GM12878 (cell line): ENCODE results near the gene LRP1B. TPM values are rescaled to one million over a fixed set of nuclear protein-coding genes. Genes with fewer than 3 reads are reported as not detected.

ENCODE experiments used
- ATAC-seq: fragments of 200-7000 bp; cut with Tn5 transposase; 3 replicates; pipeline ENCODE4 v1.9.1; 2020; ENCODE audit warnings: mild to moderate bottlenecking, moderate library complexity
- BruUV-seq: library from RNA; stranded (reverse); fragments of 400-500 nt; replicated peaks from 2 replicates; lab custom pipeline; 2021; lab: Mats Ljungman, UMichigan
- CTCF ChIA-PET: fragments of 300-600 bp; sonication (Branson Sonifier 250); formaldehyde crosslinking; extraction: SDS; loops from one replicate; lab custom pipeline; 2021; ENCODE audit warnings: inconsistent platforms; lab: Yijun Ruan, JAX
- POLR2A ChIA-PET: fragments of 350-600 bp; formaldehyde crosslinking; extraction: SDS; loops from one replicate; lab custom pipeline; 2021; ENCODE audit warnings: inconsistent platforms; lab: Charles Lee
- RAD21 ChIA-PET: fragments of 300-600 bp; sonication (Branson Sonifier 250); formaldehyde crosslinking; loops from one replicate; lab custom pipeline; 2023; ENCODE audit warnings: antibody characterized with exemption; ENCODE audit not compliant: unreplicated experiment; lab: Charles Lee
- SMC1A ChIA-PET: fragments of 300-600 bp; sonication (Branson Sonifier 250); formaldehyde crosslinking; loops from one replicate; lab custom pipeline; 2023; ENCODE audit not compliant: unreplicated experiment, uncharacterized antibody; lab: Charles Lee
- DNase-seq: peaks from one replicate; pipeline ENCODE4 v3.0.0-alpha.2; 2011; ENCODE audit warnings: low read depth, low spot score
- FAIRE-seq: peaks from 3 replicates; lab custom pipeline; 2011; peaks lifted over from hg19 to GRCh38; lab: Jason Lieb, UNC
- H2AFZ ChIP-seq: 2 replicates; pipeline ENCODE4 v1.6.0; 2011; ENCODE audit warnings: low read depth, low read length, control low read depth; ENCODE audit not compliant: control insufficient read depth
- H3K27ac ChIP-seq: 2 replicates; pipeline ENCODE4 v1.5.1; 2011; ENCODE audit warnings: control low read depth; ENCODE audit not compliant: control insufficient read depth, insufficient read depth
- H3K27me3 ChIP-seq, 2 experiments: replicated peaks in 1 of 2; 2 replicates each; pipeline versions ENCODE4 v1.6.0 to v1.6.1; 2011; ENCODE audit warnings: low read length in 1 of 2; ENCODE audit not compliant: control insufficient read depth in 2 of 2, insufficient read depth in 2 of 2
- H3K36me3 ChIP-seq, 2 experiments: 2 replicates each; pipeline ENCODE4 v1.5.1; 2011; ENCODE audit warnings: low read length in 1 of 2; ENCODE audit not compliant: control insufficient read depth in 2 of 2, insufficient read depth in 2 of 2
- H3K4me1 ChIP-seq: 2 replicates; pipeline ENCODE4 v1.6.1; 2011; ENCODE audit warnings: mild to moderate bottlenecking, low read length, moderate library complexity, mixed read lengths; ENCODE audit not compliant: control insufficient read depth, insufficient read depth
- H3K4me2 ChIP-seq: 2 replicates; pipeline ENCODE4 v1.6.0; 2011; ENCODE audit warnings: control low read depth; ENCODE audit not compliant: control insufficient read depth, insufficient read depth
- H3K4me3 ChIP-seq: fragments of 200-600 bp; sonication (generic); 2 replicates; pipeline ENCODE4 v1.5.1; 2016
- H3K79me2 ChIP-seq: 2 replicates; pipeline ENCODE4 v1.6.0; 2011; ENCODE audit warnings: low read length; ENCODE audit not compliant: control insufficient read depth, insufficient read depth
- H3K9ac ChIP-seq: 2 replicates; pipeline ENCODE4 v1.8.0; 2011; ENCODE audit warnings: low read length, control low read depth, mixed read lengths; ENCODE audit not compliant: control insufficient read depth, insufficient read depth
- H3K9me3 ChIP-seq: replicated peaks from 3 replicates; pipeline ENCODE4 v1.5.1; 2011; ENCODE audit warnings: mild to moderate bottlenecking, low read length; ENCODE audit not compliant: control insufficient read depth, insufficient read depth
- H4K20me1 ChIP-seq: 2 replicates; pipeline ENCODE4 v1.6.0; 2011; ENCODE audit not compliant: control insufficient read depth, insufficient read depth
- ATF2 ChIP-seq: IDR thresholded peaks from 2 replicates; pipeline ENCODE4 v1.6.1; 2012; ENCODE audit warnings: low read length, inconsistent platforms
- BRCA1 ChIP-seq: IDR thresholded peaks from 2 replicates; pipeline ENCODE4 v1.6.1; 2011; ENCODE audit warnings: low read depth, low read length, improper control_type of control experiment
- HCFC1 ChIP-seq: fragments of 150-350 bp; IDR thresholded peaks from 2 replicates; pipeline ENCODE4 v1.6.1; 2014; ENCODE audit warnings: low read length
- JUND ChIP-seq: IDR thresholded peaks from 2 replicates; pipeline ENCODE4 v1.6.1; 2012; ENCODE audit warnings: low read depth, mild to moderate bottlenecking, low read length, improper control_type of control experiment, moderate library complexity
- NKRF ChIP-seq: fragments of 450-650 bp; conservative IDR thresholded peaks from 2 replicates; pipeline ENCODE4 v1.6.1; 2017; ENCODE audit warnings: mild to moderate bottlenecking, moderate library complexity
- SIN3A ChIP-seq: IDR thresholded peaks from 2 replicates; pipeline ENCODE4 v1.6.1; 2012; ENCODE audit warnings: low read depth, low read length, improper control_type of control experiment
- SMAD5 ChIP-seq: IDR thresholded peaks from 2 replicates; pipeline ENCODE4 v1.6.1; 2016; ENCODE audit warnings: antibody characterized with exemption, low read depth
- TCF12 ChIP-seq: IDR thresholded peaks from 2 replicates; pipeline ENCODE4 v1.6.1; 2011; ENCODE audit warnings: low read depth, mild to moderate bottlenecking, low read length
- YBX1 ChIP-seq: fragments of 450-650 bp; IDR thresholded peaks from 2 replicates; pipeline ENCODE4 v1.6.1; 2016; ENCODE audit warnings: antibody characterized with exemption
- ZNF592 ChIP-seq: fragments of 450-650 bp; IDR thresholded peaks from 2 replicates; pipeline ENCODE4 v1.6.1; 2017; ENCODE audit warnings: mild to moderate bottlenecking, moderate library complexity
- WGBS: methylation state at CpG from one replicate; pipeline ENCODE4 v1.1.6; 2016; ENCODE audit warnings: low lambda C conversion rate; ENCODE audit not compliant: insufficient replicate concordance, insufficient coverage; ENCODE audit errors: missing lambda C conversion rate; 5-methylcytosine and 5-hydroxymethylcytosine counted together
- in situ Hi-C: fragments of 300-500 bp; cut with MboI; formaldehyde crosslinking; loops from 9 replicates; pipeline ENCODE4 v1.14.3; 2018; ENCODE audit warnings: mixed read lengths
- intact Hi-C: fragments of 100-400 bp; cut with micrococcal nuclease; formaldehyde crosslinking; loops from one replicate; pipeline ENCODE4 v1.14.2; 2022; ENCODE audit not compliant: unreplicated experiment
- polyA plus RNA-seq, 11 experiments: library from polyadenylated mRNA; depleted of rRNA in 4 of 11; unstranded in 6 of 11; stranded (reverse) in 5 of 11; fragments of >200 nt; fragmentation: Nextera tagmentation in 4 of 11; fragmentation: Illumina TruSeq in 1 of 11; extraction: Ambion mirVana in 4 of 11; extraction: Trizol in 1 of 11; gene quantifications; 1 replicate in 1 of 11; 2 replicates in 10 of 11; pipeline versions ENCODE4 v1.2.1 to v1.2.3, GENCODE V29; 2011 to 2016; ENCODE audit warnings: inconsistent platforms in 2 of 11, missing spikeins in 2 of 11, low read depth in 1 of 11
- total RNA-seq, 4 experiments: library from RNA; depleted of rRNA in 3 of 4; stranded (reverse); fragments of >200 nt in 3 of 4; fragmentation: Illumina TruSeq in 1 of 4; extraction: Trizol in 1 of 4; gene quantifications; 2 replicates each; pipeline versions ENCODE4 v1.2.1 to v1.2.3, GENCODE V29; 2013 to 2021
- TF ChIP-seq, protein P1 (sequence below): fragments of 150-350 bp; IDR thresholded peaks from 2 replicates; pipeline ENCODE4 v1.6.1; 2014; ENCODE audit warnings: mild to moderate bottlenecking, low read depth, low read length

The LRP1B gene
- total and polyA plus RNA-seq, 10 of the 15 experiments (the other 5 are each of a cell fraction or from before 2014, with no cell fraction given) = under 0.01 to 0.06 (median 0.03) TPM; not detected in 5

- CTCF ChIA-PET = no interaction called here
- in situ Hi-C loops = no loop called here
- no peak overlapping the region for H3K4me2 ChIP-seq
- BruUV-seq = no TSS peak
- no peaks in the 10 kb centered on the region for H4K20me1 ChIP-seq
- TF ChIP-seq BRCA1 (no peak), ATF2 (no peak), SIN3A (no peak), SMAD5 (no peak), YBX1 (no peak), TCF12 (no peak), NKRF (no peak), HCFC1 (no peak), JUND (no peak), ZNF592 (no peak)
- TF ChIP-seq, protein P1, sequence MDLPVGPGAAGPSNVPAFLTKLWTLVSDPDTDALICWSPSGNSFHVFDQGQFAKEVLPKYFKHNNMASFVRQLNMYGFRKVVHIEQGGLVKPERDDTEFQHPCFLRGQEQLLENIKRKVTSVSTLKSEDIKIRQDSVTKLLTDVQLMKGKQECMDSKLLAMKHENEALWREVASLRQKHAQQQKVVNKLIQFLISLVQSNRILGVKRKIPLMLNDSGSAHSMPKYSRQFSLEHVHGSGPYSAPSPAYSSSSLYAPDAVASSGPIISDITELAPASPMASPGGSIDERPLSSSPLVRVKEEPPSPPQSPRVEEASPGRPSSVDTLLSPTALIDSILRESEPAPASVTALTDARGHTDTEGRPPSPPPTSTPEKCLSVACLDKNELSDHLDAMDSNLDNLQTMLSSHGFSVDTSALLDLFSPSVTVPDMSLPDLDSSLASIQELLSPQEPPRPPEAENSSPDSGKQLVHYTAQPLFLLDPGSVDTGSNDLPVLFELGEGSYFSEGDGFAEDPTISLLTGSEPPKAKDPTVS = no peak
- TF ChIP-seq, all 136 proteins: peak for 0
- H3K9me3 ChIP-seq = no peaks in the 10 kb centered on the region
- H3K27me3 ChIP-seq = no peaks in the 10 kb centered on the region
- FAIRE-seq (no peak), DNase-seq (no peak), ATAC-seq (no peak)
- intact Hi-C loops = no loop called here
- H3K36me3 ChIP-seq = no peaks in the 10 kb centered on the region
- ChIA-PET RAD21 (no interaction called here), SMC1A (no interaction called here), POLR2A (no interaction called here)
- H3K4me1 ChIP-seq = no peaks in the 10 kb centered on the region
- no peak overlapping the region for H3K27ac ChIP-seq
- 0% methylated on average over 2 of the region's 2 CpGs for WGBS
- H2AFZ ChIP-seq = no peak overlapping the region
- no peaks in the 10 kb centered on the region for H3K79me2 ChIP-seq
- no peak overlapping the region for H3K4me3 ChIP-seq
- no peak overlapping the region for H3K9ac ChIP-seq
These were observed 407.0 kb downstream of the LRP1B start for GRCh38 chr2:141723814-141724213.
